A549 (cell line): ENCODE results near the gene UBC. TPM values are rescaled to one million over a fixed set of nuclear protein-coding genes. Genes with fewer than 3 reads are reported as not detected.

Experiments
- ATAC-seq, 2 experiments: fragments of 200-7000 bp in 1 of 2; fragments of >200 bp in 1 of 2; cut with Nextera tagmentation in 1 of 2; cut with Tn5 transposase in 1 of 2; 3 replicates each; pipeline versions ENCODE4 v1.8.0 to v1.9.1; 2018 to 2020; ENCODE audit warnings: mild to moderate bottlenecking in 1 of 2, moderate library complexity in 1 of 2
- CTCF ChIA-PET: fragments of 300-600 bp; sonication (Branson Sonifier 250); formaldehyde crosslinking; extraction: SDS; loops from one replicate; lab custom pipeline; 2021; ENCODE audit warnings: antibody characterized with exemption, inconsistent platforms; lab: Yijun Ruan, JAX
- POLR2A ChIA-PET: fragments of 350-600 bp; formaldehyde crosslinking; extraction: SDS; loops from one replicate; lab custom pipeline; 2021; ENCODE audit warnings: antibody characterized with exemption, inconsistent platforms; lab: Yijun Ruan, JAX
- DNase-seq, 2 experiments: peaks; one replicate each; pipeline versions ENCODE4 v3.0.0 to v3.0.0-alpha.2; 2011 to 2016; ENCODE audit warnings: low read depth in 1 of 2, low spot score in 1 of 2
- FAIRE-seq: peaks from 2 replicates; lab custom pipeline; 2011; peaks lifted over from hg19 to GRCh38; lab: Jason Lieb, UNC
- H3K27ac ChIP-seq, 2 experiments: fragments of >200 bp; sonication (Bioruptor Twin); formaldehyde crosslinking; 3 replicates each; pipeline ENCODE4 v1.5.1; 2016 to 2017
- H3K4me1 ChIP-seq: fragments of >200 bp; sonication (Bioruptor Twin); formaldehyde crosslinking; 3 replicates; pipeline ENCODE4 v1.6.1; 2016
- H3K4me2 ChIP-seq: fragments of >200 bp; sonication (Bioruptor Twin); formaldehyde crosslinking; 3 replicates; pipeline ENCODE4 v1.6.1; 2016
- H3K4me3 ChIP-seq: fragments of >200 bp; sonication (Bioruptor Twin); formaldehyde crosslinking; 3 replicates; pipeline ENCODE4 v1.5.1; 2016
- H3K9me3 ChIP-seq: fragments of >200 bp; sonication (Bioruptor Twin); formaldehyde crosslinking; 3 replicates; pipeline ENCODE4 v1.6.1; 2016
- BHLHE40 ChIP-seq: IDR thresholded peaks from 2 replicates; pipeline ENCODE4 v1.6.1; 2012; ENCODE audit warnings: low read depth, low read length, inconsistent platforms
- CBX2 ChIP-seq: fragments of 200-600 bp; sonication (generic); IDR thresholded peaks from 2 replicates; pipeline ENCODE4 v1.6.1; 2016; ENCODE audit warnings: low read depth, mild to moderate bottlenecking, borderline replicate concordance
- CTCF ChIP-seq: fragments of >200 bp; sonication (Bioruptor Twin); formaldehyde crosslinking; IDR thresholded peaks from 3 replicates; pipeline ENCODE4 v1.5.1; 2016
- E2F6 ChIP-seq: IDR thresholded peaks from 2 replicates; pipeline ENCODE4 v1.6.1; 2012; ENCODE audit warnings: low read depth, borderline replicate concordance
- EHF ChIP-seq: fragments of 250-450 bp; sonication (Bioruptor Pico); IDR thresholded peaks from 2 replicates; pipeline ENCODE4 v1.5.0; 2020; ENCODE audit warnings: mild to moderate bottlenecking
- ESRRA ChIP-seq: fragments of 150-350 bp; IDR thresholded peaks from 2 replicates; pipeline ENCODE4 v1.6.1; 2014; ENCODE audit warnings: mild to moderate bottlenecking, low read length, borderline replicate concordance
- FOSL2 ChIP-seq, 2 experiments: fragments of 450-650 bp in 1 of 2; fragments of >200 bp in 1 of 2; sonication (Bioruptor Twin) in 1 of 2; formaldehyde crosslinking; IDR thresholded peaks; 2 replicates each; pipeline versions ENCODE4 v1.5.0 to v1.6.1; 2016 to 2020; ENCODE audit warnings: mild to moderate bottlenecking in 1 of 2, moderate library complexity in 1 of 2
- GATA3 ChIP-seq: IDR thresholded peaks from 2 replicates; pipeline ENCODE4 v1.6.1; 2012; ENCODE audit warnings: borderline replicate concordance
- HOXA7 ChIP-seq: fragments of 250-450 bp; sonication (Bioruptor Pico); IDR thresholded peaks from 2 replicates; pipeline ENCODE4 v1.5.0; 2020; ENCODE audit warnings: mild to moderate bottlenecking, moderate library complexity
- HOXB13 ChIP-seq: fragments of 250-450 bp; sonication (Bioruptor Pico); IDR thresholded peaks from 2 replicates; pipeline ENCODE4 v1.5.0; 2020; ENCODE audit warnings: low read depth, mild to moderate bottlenecking, moderate library complexity
- JUNB ChIP-seq: fragments of >200 bp; sonication (Bioruptor Twin); formaldehyde crosslinking; IDR thresholded peaks from 2 replicates; pipeline ENCODE4 v1.6.1; 2016
- KDM1A ChIP-seq: fragments of 200-600 bp; sonication (generic); IDR thresholded peaks from 2 replicates; pipeline ENCODE4 v1.6.1; 2016; ENCODE audit warnings: low read depth, mild to moderate bottlenecking
- NPAS2 ChIP-seq: fragments of 250-450 bp; sonication (Bioruptor Pico); IDR thresholded peaks from 2 replicates; pipeline ENCODE4 v1.8.0; 2022; ENCODE audit warnings: mild to moderate bottlenecking, moderate library complexity, borderline replicate concordance
- POLR2A ChIP-seq: IDR thresholded peaks from 2 replicates; pipeline ENCODE4 v1.6.1; 2012; ENCODE audit warnings: mild to moderate bottlenecking, low read length
- POLR2AphosphoS2 ChIP-seq: conservative IDR thresholded peaks from 2 replicates; pipeline ENCODE4 v1.6.1; 2012; ENCODE audit warnings: low read length, improper control_type of control experiment, inconsistent platforms
- RAD21 ChIP-seq, 2 experiments: fragments of >200 bp in 1 of 2; sonication (Bioruptor Twin) in 1 of 2; formaldehyde crosslinking in 1 of 2; IDR thresholded peaks in 1 of 2; conservative IDR thresholded peaks in 1 of 2; 2 replicates in 1 of 2; 3 replicates in 1 of 2; pipeline ENCODE4 v1.6.1; 2012 to 2018; ENCODE audit warnings: inconsistent platforms in 1 of 2
- REST ChIP-seq: fragments of 200-600 bp; sonication (generic); IDR thresholded peaks from 2 replicates; pipeline ENCODE4 v1.6.1; 2016; ENCODE audit warnings: antibody characterized with exemption, mild to moderate bottlenecking, moderate library complexity
- RNF2 ChIP-seq: fragments of 200-600 bp; sonication (generic); IDR thresholded peaks from 2 replicates; pipeline ENCODE4 v1.6.1; 2016; ENCODE audit warnings: low read depth, mild to moderate bottlenecking, antibody characterized with exemption, moderate library complexity, borderline replicate concordance
- USF2 ChIP-seq: fragments of 450-650 bp; IDR thresholded peaks from 2 replicates; pipeline ENCODE4 v1.6.1; 2014; ENCODE audit warnings: antibody characterized with exemption
- ZNF302 ChIP-seq: fragments of 250-450 bp; sonication (Bioruptor Pico); IDR thresholded peaks from 2 replicates; pipeline ENCODE4 v1.9.0; 2021; ENCODE audit warnings: inconsistent platforms, mild to moderate bottlenecking, moderate library complexity
- WGBS: methylation state at CpG from one replicate; pipeline ENCODE4 v1.1.6; 2017; ENCODE audit errors: missing lambda C conversion rate; 5-methylcytosine and 5-hydroxymethylcytosine counted together
- polyA plus RNA-seq, 4 experiments: library from polyadenylated mRNA; depleted of rRNA in 3 of 4; stranded (reverse); fragments of >200 nt; fragmentation: RNase III in 1 of 4; extraction: RNeasy Plus Mini Kit Qiagen cat#74134 plus additional on column Dnase treatment in 1 of 4; gene quantifications; 2 replicates in 3 of 4; 3 replicates in 1 of 4; pipeline ENCODE4 v1.2.3, GENCODE V29; 2011 to 2017

UBC gene
- polyA plus RNA-seq, 2 of the 4 experiments (the other 2 are of a cell fraction): 993 to 2,000 TPM

DNA sequence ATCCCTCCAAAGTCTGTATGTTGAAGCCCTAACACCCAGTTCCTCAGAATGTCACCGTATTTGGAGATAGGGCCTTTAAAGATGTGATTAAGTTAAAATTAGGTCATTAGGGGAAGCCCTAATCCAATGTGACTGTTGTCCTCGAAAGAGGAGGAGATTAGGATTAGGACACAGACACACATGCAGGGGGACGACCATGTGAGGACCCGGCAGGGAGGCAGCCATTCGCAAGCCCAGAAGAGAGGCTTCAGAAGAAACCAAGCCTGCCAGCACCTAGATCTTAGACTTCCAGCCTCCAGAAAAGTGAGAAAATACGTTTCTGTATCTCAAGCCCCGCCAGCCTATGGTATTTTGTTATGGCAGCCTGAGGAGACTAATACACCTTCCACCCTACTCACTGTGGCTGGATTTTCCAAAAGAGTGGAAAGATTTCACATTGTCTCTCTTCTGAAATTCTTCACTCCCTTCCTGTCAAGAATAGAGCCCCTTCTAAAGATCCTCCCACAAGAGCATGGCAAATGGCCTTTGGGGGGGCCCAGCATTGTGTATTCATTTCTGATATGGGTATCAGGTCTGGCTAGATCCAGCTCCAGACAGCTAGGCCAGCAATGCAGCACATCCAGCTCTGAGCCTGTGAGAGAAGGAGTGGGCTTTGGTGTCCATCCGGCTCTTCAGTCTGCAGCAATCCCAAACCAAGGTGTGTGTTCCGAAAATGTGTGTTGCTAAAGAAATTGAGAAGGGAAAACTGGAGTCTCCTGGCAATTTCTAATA, 15.4 kb upstream of the UBC start:
- H3K4me1 ChIP-seq: peaks cover 16% of the 10 kb centered on the region
- DNase-seq (no peak), ATAC-seq (no peak), FAIRE-seq (no peak)
- TF ChIP-seq HOXB13 (CRISPR knock-in tag): no peak
- H3K27ac ChIP-seq: peak overlapping the region; percentile 97 to 98; a peak in 5 of 6 replicates
- ChIA-PET POLR2A (no interaction called here), CTCF (interaction anchor here (0.6 to 3.2 kb wide), 4 partner anchors 11 to 34 kb away, joined by 3 to 19 read pairs (median 15); no protein-coding TSS in a partner anchor)
- H3K9me3 ChIP-seq: no peaks in the 10 kb centered on the region
- no peak overlapping the region for H3K4me2 ChIP-seq
- 92% methylated on average over 9 of the region's 9 CpGs for WGBS
- no peak overlapping the region for H3K4me3 ChIP-seq

- ChIA-PET CTCF (interaction anchor here (1.2 to 14.3 kb wide), 5 partner anchors 9 to 26 kb away, joined by 6 to 207 read pairs (median 19); partner anchors contain the start of gene UBC), POLR2A (interaction anchor here (0.8 to 3.7 kb wide), 6 partner anchors 10 to 22 kb away, joined by 4 to 42 read pairs (median 10); partner anchors contain the start of gene UBC)
- no peak for ATAC-seq
- Histone ChIP-seq H3K4me3 (no peak overlapping the region), H3K27ac (peak overlapping the region; percentile 97 to 98), H3K9me3 (no peaks in the 10 kb centered on the region), H3K4me1 (peaks cover 24% of the 10 kb centered on the region), H3K4me2 (peak overlapping the region; percentile 75)
- no peak for DNase-seq
- TF ChIP-seq EHF (0 out of 2 replicates have a peak, but pooled peaks have one; percentile 41), BHLHE40 (0 out of 2 replicates have a peak, but pooled peaks have one; percentile 20), RNF2 (no peak), POLR2A (no peak), E2F6 (no peak), GATA3 (no peak), NPAS2 (CRISPR knock-in tag) (no peak)
- WGBS: 90% methylated on average over 11 of the region's 11 CpGs
- no peak for FAIRE-seq
These were observed 14.6 kb upstream of the UBC start for GRCh38 chr12:124928912-124929530.

DNA sequence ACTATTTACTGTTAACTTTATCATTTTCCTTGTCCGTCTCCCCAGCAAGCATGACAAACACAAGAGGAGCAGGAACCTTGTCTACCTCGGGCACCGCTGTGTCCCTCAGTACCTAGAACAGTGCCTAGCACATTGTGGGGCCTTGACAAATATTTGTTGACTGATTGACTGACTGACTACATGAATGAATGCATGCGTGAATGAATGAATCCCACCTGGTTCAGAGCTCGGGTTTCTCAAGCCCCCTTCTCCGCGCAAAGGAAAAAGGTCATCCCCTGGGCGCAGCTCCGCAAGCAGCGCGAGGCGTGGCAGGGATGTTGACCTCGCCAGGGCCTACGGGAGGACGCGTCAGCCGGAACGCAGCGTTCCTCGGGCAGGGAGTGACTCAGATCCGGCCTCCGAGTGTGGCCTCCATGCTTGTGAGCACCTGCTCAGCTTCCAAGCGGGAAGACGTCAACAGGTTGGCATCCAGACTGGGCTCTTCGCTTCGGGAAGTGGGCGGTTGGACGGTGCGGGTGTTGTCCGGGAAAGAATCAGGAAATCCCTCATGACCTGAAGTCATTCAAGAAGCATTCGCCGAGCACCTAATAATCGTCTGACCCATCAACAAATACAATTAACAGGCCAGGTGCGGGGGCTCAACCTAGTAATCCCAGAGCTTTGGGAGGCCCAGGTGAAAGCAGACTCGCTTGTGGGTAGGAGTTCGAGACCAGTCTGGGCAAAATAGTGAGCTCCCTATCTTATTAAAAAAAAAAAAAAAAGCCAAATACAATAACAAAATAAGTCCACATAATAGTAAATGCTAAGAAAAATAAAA, 13.9 kb upstream of the UBC start:
- peak; percentile 23 for FAIRE-seq
- peak overlapping the region; percentile 75 for H3K4me2 ChIP-seq
- 6% methylated on average over 34 of the region's 36 CpGs for WGBS
- H3K9me3 ChIP-seq: no peaks in the 10 kb centered on the region
- H3K27ac ChIP-seq: peak overlapping the region; percentile 97 to 98
- peaks cover 27% of the 10 kb centered on the region for H3K4me1 ChIP-seq
- peak; percentile 88 to 98 for DNase-seq
- H3K4me3 ChIP-seq: peak overlapping the region; percentile 23
- peak; percentile 82 to 85 for ATAC-seq
- ChIA-PET POLR2A (interaction anchor here (0.6 to 3.7 kb wide), 8 partner anchors 10 to 416 kb away, joined by 3 to 42 read pairs (median 6); partner anchors contain the start of gene UBC), CTCF (interaction anchor here (1.1 to 14.3 kb wide), 6 partner anchors 10 to 25 kb away, joined by 5 to 207 read pairs (median 16); partner anchors contain the start of gene UBC)
- no peak; the same call in 1 of the 2 replicates for TF ChIP-seq ESRRA
- 0 out of 2 replicates have a peak, but pooled peaks have one; percentile 40 for TF ChIP-seq FOSL2 (IDR thresholded peaks at IDR 0.05)
- peak; percentile 97 for TF ChIP-seq FOSL2 (CRISPR knock-in tag; IDR thresholded peaks at IDR 0.05)
- no peak for TF ChIP-seq HOXA7 (CRISPR knock-in tag)
- TF ChIP-seq JUNB: peak; percentile 62
- TF ChIP-seq HOXB13 (CRISPR knock-in tag): peak; percentile 58
- no peak for TF ChIP-seq USF2
- TF ChIP-seq REST: no peak
- TF ChIP-seq KDM1A: no peak
- no peak for TF ChIP-seq CTCF
- TF ChIP-seq EHF: no peak
- TF ChIP-seq CBX2: no peak
- TF ChIP-seq BHLHE40: no peak
- TF ChIP-seq ZNF302 (CRISPR knock-in tag): no peak
- TF ChIP-seq POLR2AphosphoS2: no peak
- TF ChIP-seq POLR2A: no peak; the same call in 1 of the 2 replicates
- TF ChIP-seq GATA3: peak; percentile 47
- TF ChIP-seq RAD21 (conservative IDR thresholded peaks at IDR 0.05 in 1 of 2, IDR thresholded peaks at IDR 0.05 in 1 of 2): no peak
